ENCODE measurements around the gene CD79A. TPM values are rescaled to one million over a fixed set of nuclear protein-coding genes. Genes with fewer than 3 reads are reported as not detected.

The CD79A gene
- total RNA-seq, 1 experiment from 2014 or later: 0.59 TPM

DNA sequence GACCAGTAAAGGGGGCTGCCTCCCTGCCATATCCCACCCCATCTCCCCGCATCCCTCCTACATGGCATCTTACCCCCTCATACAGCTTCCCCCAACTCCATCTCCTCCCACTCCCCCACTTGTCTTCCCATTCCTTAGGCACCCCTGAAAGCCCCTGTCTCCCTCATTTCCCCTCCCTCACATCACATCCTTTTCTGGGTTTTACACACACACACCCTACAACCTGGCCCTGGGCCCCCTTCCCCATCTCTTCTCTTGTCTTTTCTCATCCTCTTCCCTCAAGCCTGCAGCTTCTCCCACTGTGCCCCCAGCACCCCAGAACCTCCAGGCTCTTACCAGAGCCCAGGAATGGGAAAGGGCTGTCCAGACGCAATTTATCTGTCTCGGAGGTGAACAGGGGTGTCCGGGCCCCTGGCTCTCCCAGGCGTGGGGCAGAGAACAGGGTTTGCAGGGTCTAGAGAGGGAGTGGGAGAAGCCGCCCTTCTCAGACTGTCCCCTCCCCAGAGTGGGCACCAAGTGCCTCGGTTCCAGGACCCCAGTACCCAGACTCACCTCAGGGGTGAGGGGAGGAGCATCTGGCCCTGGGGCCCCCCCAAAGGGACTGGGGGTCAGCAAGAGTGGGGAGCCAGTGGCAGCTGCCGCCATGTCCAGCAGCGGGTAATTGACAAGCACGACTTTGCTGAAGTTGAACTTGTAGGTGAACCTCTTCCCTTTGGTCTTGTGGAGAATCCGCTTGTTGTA lies 31.8 kb downstream of the CD79A start:
- H3K27me3 ChIP-seq (ENCODE audit: insufficient read depth, low read depth): peaks cover 23% of the 10 kb centered on the region
- ChIA-PET CTCF (no interaction called here), POLR2A (ENCODE audit: unreplicated experiment) (no interaction called here)

DNA sequence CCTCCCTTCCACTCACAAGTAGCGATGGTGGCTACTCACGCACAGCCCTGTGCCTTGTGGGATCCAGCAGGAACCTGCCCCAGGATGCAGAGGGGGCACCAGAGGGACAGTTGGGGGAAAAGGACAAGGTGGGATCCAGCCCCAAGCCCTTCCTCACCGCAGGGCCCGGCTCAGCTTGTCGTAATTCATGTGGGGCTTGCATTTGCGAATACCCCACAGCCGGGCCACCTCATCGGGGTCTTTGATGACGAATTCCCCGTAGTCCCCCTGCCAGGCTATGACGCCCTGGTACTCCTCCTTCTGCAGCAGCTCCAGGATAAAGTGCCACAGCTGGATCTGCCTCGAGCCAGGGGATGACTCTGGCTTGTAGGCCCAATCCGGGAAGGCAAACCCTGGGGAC lies 32.6 kb downstream of the CD79A start:
- Histone ChIP-seq H3K9me3 (ENCODE audit: insufficient read depth, low read depth) (no peaks in the 10 kb centered on the region), H3K4me3 (no peak overlapping the region), H3K36me3 (ENCODE audit: low read depth) (no peaks in the 10 kb centered on the region), H4K20me1 (ENCODE audit: insufficient read depth) (peaks cover 19% of the 10 kb centered on the region), H3K79me2 (ENCODE audit: low read depth) (no peaks in the 10 kb centered on the region), H3K9me2 (ENCODE audit: insufficient read depth) (no peaks in the 10 kb centered on the region), H3K4me1 (replicated peaks; ENCODE audit: insufficient read depth) (peaks cover 3% of the 10 kb centered on the region), H3K27ac (no peak overlapping the region), H2AFZ (no peak overlapping the region), H3K27me3 (ENCODE audit: insufficient read depth, low read depth) (peaks cover 27% of the 10 kb centered on the region), H3F3A (ENCODE audit: insufficient read depth, low read depth) (peaks cover 19% of the 10 kb centered on the region; the same call in 1 of the 2 replicates), H3K4me2 (no peak overlapping the region)
- BruUV-seq (replicated peaks): no TSS peak
- POLR2A ChIA-PET (ENCODE audit: unreplicated experiment): no interaction called here
- intact Hi-C loops (cut with micrococcal nuclease; ENCODE audit: unreplicated experiment): no loop called here
- no peak for DNase-seq
- TF ChIP-seq, protein P1, sequence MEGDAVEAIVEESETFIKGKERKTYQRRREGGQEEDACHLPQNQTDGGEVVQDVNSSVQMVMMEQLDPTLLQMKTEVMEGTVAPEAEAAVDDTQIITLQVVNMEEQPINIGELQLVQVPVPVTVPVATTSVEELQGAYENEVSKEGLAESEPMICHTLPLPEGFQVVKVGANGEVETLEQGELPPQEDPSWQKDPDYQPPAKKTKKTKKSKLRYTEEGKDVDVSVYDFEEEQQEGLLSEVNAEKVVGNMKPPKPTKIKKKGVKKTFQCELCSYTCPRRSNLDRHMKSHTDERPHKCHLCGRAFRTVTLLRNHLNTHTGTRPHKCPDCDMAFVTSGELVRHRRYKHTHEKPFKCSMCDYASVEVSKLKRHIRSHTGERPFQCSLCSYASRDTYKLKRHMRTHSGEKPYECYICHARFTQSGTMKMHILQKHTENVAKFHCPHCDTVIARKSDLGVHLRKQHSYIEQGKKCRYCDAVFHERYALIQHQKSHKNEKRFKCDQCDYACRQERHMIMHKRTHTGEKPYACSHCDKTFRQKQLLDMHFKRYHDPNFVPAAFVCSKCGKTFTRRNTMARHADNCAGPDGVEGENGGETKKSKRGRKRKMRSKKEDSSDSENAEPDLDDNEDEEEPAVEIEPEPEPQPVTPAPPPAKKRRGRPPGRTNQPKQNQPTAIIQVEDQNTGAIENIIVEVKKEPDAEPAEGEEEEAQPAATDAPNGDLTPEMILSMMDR (conservative IDR thresholded peaks at IDR 0.05): no peak
- TF ChIP-seq EZH2 (IDR thresholded peaks at IDR 0.05; ENCODE audit: low read depth): no peak
- CTCF ChIA-PET: no interaction called here

More for the DNA sequence above, 31.8 kb downstream of the CD79A start:
- H3K4me3 ChIP-seq: no peak overlapping the region
- H3K9me3 ChIP-seq (ENCODE audit: insufficient read depth, low read depth): no peaks in the 10 kb centered on the region
- no peak overlapping the region for H2AFZ ChIP-seq
- peaks cover 10% of the 10 kb centered on the region for H3K4me1 ChIP-seq (replicated peaks; ENCODE audit: insufficient read depth)
- H3K79me2 ChIP-seq (ENCODE audit: low read depth): no peaks in the 10 kb centered on the region
- H4K20me1 ChIP-seq (ENCODE audit: insufficient read depth): peaks cover 24% of the 10 kb centered on the region
- H3F3A ChIP-seq (ENCODE audit: insufficient read depth, low read depth): peaks cover 21% of the 10 kb centered on the region; the same call in 1 of the 2 replicates
- H3K4me2 ChIP-seq: no peak overlapping the region
- no peak for TF ChIP-seq EZH2 (IDR thresholded peaks at IDR 0.05; ENCODE audit: low read depth)
- TF ChIP-seq, protein P1 (conservative IDR thresholded peaks at IDR 0.05): no peak
- BruUV-seq (replicated peaks): no TSS peak
- H3K27ac ChIP-seq: no peak overlapping the region
- H3K9me2 ChIP-seq (ENCODE audit: insufficient read depth): no peaks in the 10 kb centered on the region
- DNase-seq: no peak
- H3K36me3 ChIP-seq (ENCODE audit: low read depth): no peaks in the 10 kb centered on the region
- intact Hi-C loops (cut with micrococcal nuclease; ENCODE audit: unreplicated experiment): no loop called here

DNA sequence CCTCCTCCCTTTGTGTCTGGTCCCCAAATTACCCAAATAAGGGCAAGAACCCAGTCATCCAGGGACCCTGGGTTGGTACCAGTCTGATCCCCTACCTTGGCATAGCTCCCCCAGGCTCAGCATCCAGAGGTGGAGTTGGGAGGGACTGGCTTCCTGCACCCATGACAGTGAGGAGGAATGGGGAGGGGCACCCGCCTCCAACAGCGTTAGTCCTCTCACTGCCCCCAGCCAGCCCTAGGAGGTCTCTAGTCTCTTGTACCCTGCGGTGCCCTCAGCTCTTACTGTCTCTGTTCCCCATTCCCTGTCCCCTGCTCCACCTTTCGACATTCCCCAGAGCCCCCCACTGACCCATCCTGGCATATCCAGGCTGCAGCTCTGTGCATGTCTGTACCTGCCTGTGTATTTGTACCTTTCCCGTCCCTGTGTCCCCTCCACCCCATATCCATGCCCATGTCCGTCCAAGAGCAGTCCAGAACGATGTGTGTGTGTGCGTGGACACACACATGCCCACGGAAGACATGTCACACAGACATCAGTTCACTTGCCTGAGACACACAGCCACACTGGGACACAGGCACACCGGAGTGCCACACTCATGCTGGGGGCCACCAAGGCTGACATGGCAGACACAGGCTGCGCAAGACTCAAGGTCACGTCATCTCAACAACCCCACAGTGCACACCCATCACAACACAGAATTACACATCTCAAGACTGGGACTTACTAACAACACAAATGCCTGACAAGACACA lies 33.3 kb downstream of the CD79A start:
- CTCF ChIA-PET: no interaction called here

More for the DNA sequence above, 33.3 kb downstream of the CD79A start:
- peaks cover 15% of the 10 kb centered on the region; the same call in 1 of the 2 replicates for H3F3A ChIP-seq (ENCODE audit: insufficient read depth, low read depth)
- BruUV-seq (replicated peaks): no TSS peak
- TF ChIP-seq, protein P1 (conservative IDR thresholded peaks at IDR 0.05): no peak
- TF ChIP-seq EZH2 (IDR thresholded peaks at IDR 0.05; ENCODE audit: low read depth): no peak
- no peak for DNase-seq
- no peaks in the 10 kb centered on the region for H3K79me2 ChIP-seq (ENCODE audit: low read depth)
- peaks cover 30% of the 10 kb centered on the region for H3K27me3 ChIP-seq (ENCODE audit: insufficient read depth, low read depth)
- no peak overlapping the region for H3K27ac ChIP-seq
- no peaks in the 10 kb centered on the region for H3K4me1 ChIP-seq (replicated peaks; ENCODE audit: insufficient read depth)
- POLR2A ChIA-PET (ENCODE audit: unreplicated experiment): no interaction called here
- intact Hi-C loops (cut with micrococcal nuclease; ENCODE audit: unreplicated experiment): no loop called here
- no peak overlapping the region for H3K4me2 ChIP-seq
- no peaks in the 10 kb centered on the region for H3K36me3 ChIP-seq (ENCODE audit: low read depth)
- no peaks in the 10 kb centered on the region for H3K9me3 ChIP-seq (ENCODE audit: insufficient read depth, low read depth)
- H2AFZ ChIP-seq: no peak overlapping the region
- H3K4me3 ChIP-seq: no peak overlapping the region
- H3K9me2 ChIP-seq (ENCODE audit: insufficient read depth): no peaks in the 10 kb centered on the region
- H4K20me1 ChIP-seq (ENCODE audit: insufficient read depth): 0 out of 2 replicates have a peak, but pooled peaks cover 11% of the 10 kb centered on the region

Data from PC-9 (cell line).